K562 (cell line): ENCODE measurements around the gene PPP2R5A. TPM values are rescaled to one million over a fixed set of nuclear protein-coding genes. Genes with fewer than 3 reads are reported as not detected.

ENCODE experiments used
- COPS2 ChIP-seq: fragments of 450-650 bp; conservative IDR thresholded peaks from 2 replicates; pipeline ENCODE4 v1.6.1; 2016; ENCODE audit warnings: mild to moderate bottlenecking, moderate library complexity
- EP300 ChIP-seq: IDR thresholded peaks from 2 replicates; pipeline ENCODE4 v1.6.1; 2012; ENCODE audit warnings: low read length, improper control_type of control experiment
- ETV6 ChIP-seq, 3 experiments: fragments of 150-350 bp in 1 of 3; sonication (generic) in 1 of 3; formaldehyde crosslinking in 1 of 3; IDR thresholded peaks; 2 replicates each; pipeline versions ENCODE4 v1.6.1 to v1.8.0; 2014 to 2022; ENCODE audit warnings: borderline replicate concordance in 2 of 3, low read depth in 2 of 3, antibody characterized with exemption in 1 of 3, low read length in 1 of 3, mild to moderate bottlenecking in 1 of 3, missing genetic modification reagents in 1 of 3
- HOMEZ ChIP-seq: fragments of 250-450 bp; sonication (Bioruptor Pico); IDR thresholded peaks from 2 replicates; pipeline ENCODE4 v1.4.0; 2020; ENCODE audit warnings: mild to moderate bottlenecking, moderate library complexity
- LARP7 ChIP-seq: fragments of 450-650 bp; IDR thresholded peaks from 2 replicates; pipeline ENCODE4 v1.6.1; 2016
- MCM7 ChIP-seq, 2 experiments: fragments of 450-650 bp; IDR thresholded peaks; 2 replicates each; pipeline ENCODE4 v1.6.1; 2016 to 2018
- PBX2 ChIP-seq, 2 experiments: IDR thresholded peaks in 1 of 2; conservative IDR thresholded peaks in 1 of 2; 2 replicates each; pipeline ENCODE4 v1.6.1; 2016; ENCODE audit warnings: low read depth in 2 of 2, mild to moderate bottlenecking in 1 of 2, missing compliant biosample characterization in 1 of 2, missing genetic modification characterization in 1 of 2, moderate library complexity in 1 of 2
- PCBP1 ChIP-seq: fragments of 200-400 bp; formaldehyde crosslinking; IDR thresholded peaks from 2 replicates; pipeline ENCODE4 v1.6.1; 2018; ENCODE audit warnings: mild to moderate bottlenecking, low read depth, low read length; ENCODE audit not compliant: poor library complexity, severe bottlenecking
- PURB ChIP-seq: sonication (generic); formaldehyde crosslinking; IDR thresholded peaks from 2 replicates; pipeline ENCODE4 v1.9.0; 2021; ENCODE audit warnings: low read depth, mild to moderate bottlenecking, missing genetic modification reagents
- TFAP4 ChIP-seq: sonication (generic); formaldehyde crosslinking; IDR thresholded peaks from 2 replicates; pipeline ENCODE4 v1.8.0; 2022; ENCODE audit warnings: missing genetic modification reagents, mild to moderate bottlenecking, moderate library complexity, borderline replicate concordance
- ZMIZ1 ChIP-seq, 2 experiments: fragments of 150-350 bp in 1 of 2; IDR thresholded peaks; 2 replicates each; pipeline ENCODE4 v1.6.1; 2012 to 2016; ENCODE audit warnings: low read depth in 2 of 2, low read length in 2 of 2, mild to moderate bottlenecking in 1 of 2, moderate library complexity in 1 of 2
- ZNF584 ChIP-seq: fragments of 200-800 bp; sonication (Bioruptor generic); IDR thresholded peaks from 2 replicates; pipeline ENCODE4 v1.6.1; 2016; ENCODE audit warnings: low read depth, mild to moderate bottlenecking, missing genetic modification characterization, missing compliant biosample characterization
- ZNF589 ChIP-seq: fragments of 200-800 bp; sonication (Bioruptor generic); IDR thresholded peaks from 2 replicates; pipeline ENCODE4 v1.6.1; 2016; ENCODE audit warnings: low read depth, missing genetic modification characterization, missing compliant biosample characterization
- ZNF778 ChIP-seq: fragments of 450-650 bp; formaldehyde crosslinking; IDR thresholded peaks from 2 replicates; pipeline ENCODE4 v1.4.0; 2020; ENCODE audit warnings: mild to moderate bottlenecking, moderate library complexity
- polyA plus RNA-seq, 8 experiments: library from polyadenylated mRNA; depleted of rRNA in 4 of 8; stranded (reverse) in 5 of 8; unstranded in 3 of 8; fragments of >200 nt; fragmentation: Nextera tagmentation in 2 of 8; fragmentation: Illumina TruSeq in 1 of 8; extraction: Ambion mirVana in 2 of 8; extraction: Trizol in 1 of 8; gene quantifications; 2 replicates each; pipeline versions ENCODE4 v1.2.1 to v1.2.3, GENCODE V29; 2011 to 2014; ENCODE audit warnings: inconsistent platforms in 1 of 8, missing spikeins in 1 of 8
- total RNA-seq, 7 experiments: library from RNA; depleted of rRNA in 6 of 7; stranded (reverse); fragments of >200 nt in 6 of 7; fragmentation: Illumina TruSeq in 2 of 7; extraction: Trizol in 2 of 7; gene quantifications; 2 replicates each; pipeline versions ENCODE4 v1.2.1 to v1.2.3, GENCODE V29; 2011 to 2021; ENCODE audit warnings: low replicate concordance in 1 of 7
- TF ChIP-seq, protein P1 (sequence below): fragments of 250-450 bp; sonication (Bioruptor Pico); IDR thresholded peaks from 2 replicates; pipeline ENCODE4 v1.5.0; 2021

PPP2R5A gene
- total and polyA plus RNA-seq, 9 of the 15 experiments (the other 6 are each of a cell fraction or from before 2014, with no cell fraction given) = 26.9 to 106 (median 64.3) TPM

GRCh38 chr1:212242288-212242984 is 42.8 kb upstream of the PPP2R5A start (continued):
- TF ChIP-seq PCBP1 (no peak), PBX2 (CRISPR knock-in tag; IDR thresholded peaks at IDR 0.05; ENCODE audit: low read depth) (no peak), PBX2 (tag; conservative IDR thresholded peaks at IDR 0.05; ENCODE audit: low read depth) (0 out of 2 replicates have a peak, but pooled peaks have one; percentile 24), PURB (CRISPR knock-in tag) (no peak), ETV6 (IDR thresholded peaks at IDR 0.05; ENCODE audit: borderline replicate concordance in 1 of 2, low read depth in 2 of 2, low read length in 1 of 2) (peak; percentile 84 to 92; a peak in 3 of 4 replicates), ETV6 (CRISPR knock-in tag; IDR thresholded peaks at IDR 0.05; ENCODE audit: borderline replicate concordance) (no peak), TFAP4 (CRISPR knock-in tag) (peak; percentile 53; the same call in 1 of the 2 replicates), ZMIZ1 (IDR thresholded peaks at IDR 0.05; ENCODE audit: low read depth in 2 of 2, low read length in 2 of 2) (peak in 1 of 2 experiments; percentile 58; a peak in 1 of 4 replicates), COPS2 (no peak), EP300 (peak; percentile 81), MCM7 (IDR thresholded peaks at IDR 0.05) (no peak), HOMEZ (no peak), LARP7 (0 out of 2 replicates have a peak, but pooled peaks have one; percentile 46), ZNF589 (CRISPR knock-in tag) (peak; percentile 76; the same call in 1 of the 2 replicates), ZNF778 (CRISPR knock-in tag) (no peak), ZNF584 (CRISPR knock-in tag) (peak; percentile 83)
- TF ChIP-seq, protein P1, sequence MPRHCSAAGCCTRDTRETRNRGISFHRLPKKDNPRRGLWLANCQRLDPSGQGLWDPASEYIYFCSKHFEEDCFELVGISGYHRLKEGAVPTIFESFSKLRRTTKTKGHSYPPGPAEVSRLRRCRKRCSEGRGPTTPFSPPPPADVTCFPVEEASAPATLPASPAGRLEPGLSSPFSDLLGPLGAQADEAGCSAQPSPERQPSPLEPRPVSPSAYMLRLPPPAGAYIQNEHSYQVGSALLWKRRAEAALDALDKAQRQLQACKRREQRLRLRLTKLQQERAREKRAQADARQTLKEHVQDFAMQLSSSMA (CRISPR knock-in tag) = no peak
